T-helper 1 cell treated with Interleukin-12 subunit alpha and Interleukin-12 subunit beta and Interleukin-4 antibody, amounts not matched to agents 30 μg/mL and 1 μg/mL, for 36 hours (primary cell): Measurements from ENCODE around the gene ANKFN1.

Experiments used
- H3K27ac Mint-ChIP-seq: one replicate; pipeline ENCODE4 v1.8.0; 2021; ENCODE audit warnings: mild to moderate bottlenecking, mixed read lengths
- H3K27me3 Mint-ChIP-seq: one replicate; pipeline ENCODE4 v1.8.0; 2021; ENCODE audit warnings: low read depth, mixed read lengths
- H3K36me3 Mint-ChIP-seq: one replicate; pipeline ENCODE4 v1.8.0; 2021; ENCODE audit warnings: low read depth, mixed read lengths
- H3K4me1 Mint-ChIP-seq: one replicate; pipeline ENCODE4 v1.8.0; 2021; ENCODE audit warnings: low read depth, mixed read lengths
- H3K4me3 Mint-ChIP-seq: one replicate; pipeline ENCODE4 v1.8.0; 2021; ENCODE audit warnings: mild to moderate bottlenecking, moderate library complexity, mixed read lengths
- H3K9me3 Mint-ChIP-seq: one replicate; pipeline ENCODE4 v1.8.0; 2021; ENCODE audit warnings: mixed read lengths

ANKFN1 gene

DNA sequence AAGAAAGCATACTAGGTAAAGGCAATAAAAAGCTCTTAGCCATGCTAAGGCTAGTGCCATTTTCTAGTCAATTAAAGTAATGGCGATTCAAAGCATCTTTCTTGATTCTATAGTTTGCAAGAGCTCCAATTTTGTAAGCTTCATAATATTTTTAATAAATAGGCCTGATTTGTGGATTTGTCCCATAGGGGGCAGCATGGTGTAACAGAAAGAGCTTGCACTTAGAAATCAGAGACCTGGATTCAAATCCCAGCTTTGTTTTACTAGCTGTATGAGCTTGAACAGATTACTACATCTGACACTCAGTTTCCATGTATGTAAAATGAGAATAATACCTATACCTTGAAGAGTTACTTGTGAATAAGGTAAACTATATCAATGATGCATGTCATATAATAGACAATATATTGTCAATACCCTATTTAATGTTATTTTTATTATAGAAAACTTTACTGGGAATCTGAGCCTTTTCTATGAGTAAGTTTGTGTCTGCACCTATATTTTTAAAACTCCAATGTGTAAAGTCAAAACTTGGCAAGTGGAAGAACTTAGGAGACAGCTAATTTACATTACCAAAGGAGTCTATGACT lies 346.6 kb downstream of the ANKFN1 start:
- Mint-ChIP-seq H3K27me3 (peaks cover 14% of the 10 kb centered on the region), H3K4me1 (no peaks in the 10 kb centered on the region), H3K4me3 (no peak overlapping the region), H3K27ac (no peak overlapping the region), H3K36me3 (no peaks in the 10 kb centered on the region), H3K9me3 (no peaks in the 10 kb centered on the region)

DNA sequence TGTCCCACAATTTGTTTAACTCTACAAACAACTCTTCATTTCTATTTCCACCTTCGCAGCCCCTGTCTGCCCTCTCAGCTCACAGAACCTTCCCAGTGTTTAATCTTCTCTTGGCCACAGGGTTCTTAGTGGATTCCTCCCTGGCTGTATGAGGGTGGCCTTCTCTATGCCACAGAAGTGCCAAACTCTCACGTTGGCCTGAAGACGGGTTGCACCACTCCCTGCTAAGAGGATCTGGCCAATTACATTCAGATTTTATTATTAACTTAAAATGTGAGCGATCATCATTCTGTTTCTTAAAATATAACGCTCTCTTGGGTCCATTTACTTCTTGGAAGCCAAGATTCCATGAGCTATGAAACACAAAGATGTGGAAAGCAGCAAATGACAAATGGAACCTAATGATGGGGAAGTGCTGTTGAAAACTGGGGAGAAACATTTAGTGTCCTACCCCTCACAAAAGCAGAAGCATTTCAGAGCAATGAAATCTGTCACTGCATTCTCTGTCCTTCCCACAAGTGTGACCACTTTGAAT lies 348.9 kb downstream of the ANKFN1 start:
- no peaks in the 10 kb centered on the region for H3K9me3 Mint-ChIP-seq
- no peaks in the 10 kb centered on the region for H3K4me1 Mint-ChIP-seq
- H3K27me3 Mint-ChIP-seq: peaks cover 12% of the 10 kb centered on the region
- no peak overlapping the region for H3K4me3 Mint-ChIP-seq
- no peaks in the 10 kb centered on the region for H3K36me3 Mint-ChIP-seq
- H3K27ac Mint-ChIP-seq: no peak overlapping the region

GRCh38 chr17:56505154-56505756 lies 352.0 kb downstream of the ANKFN1 start:
- no peaks in the 10 kb centered on the region for H3K4me1 Mint-ChIP-seq
- H3K9me3 Mint-ChIP-seq: no peaks in the 10 kb centered on the region
- no peak overlapping the region for H3K4me3 Mint-ChIP-seq
- peaks cover 19% of the 10 kb centered on the region for H3K27me3 Mint-ChIP-seq
- no peak overlapping the region for H3K27ac Mint-ChIP-seq
- H3K36me3 Mint-ChIP-seq: no peaks in the 10 kb centered on the region

DNA sequence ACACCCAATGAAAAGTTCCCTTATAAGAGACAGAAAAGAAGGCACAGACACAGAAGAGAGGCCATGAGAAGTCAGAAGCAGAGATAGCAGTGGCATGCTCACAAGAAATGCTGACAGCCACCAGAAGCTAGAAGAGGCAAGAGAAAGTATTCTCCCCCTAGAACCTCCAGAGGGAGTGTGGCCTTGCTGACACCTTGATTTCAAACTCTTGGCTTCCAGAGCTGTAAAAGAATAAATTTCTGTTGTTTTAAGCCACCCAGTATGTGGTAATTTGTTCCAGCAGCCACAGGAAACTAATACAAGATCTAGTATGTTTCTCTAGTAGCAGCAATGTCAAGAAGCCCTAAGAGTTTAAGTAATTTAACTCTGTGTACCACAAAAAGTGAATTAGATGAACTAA lies 353.1 kb downstream of the ANKFN1 start:
- Mint-ChIP-seq H3K36me3 (no peaks in the 10 kb centered on the region), H3K9me3 (no peaks in the 10 kb centered on the region), H3K4me3 (no peak overlapping the region), H3K4me1 (no peaks in the 10 kb centered on the region), H3K27me3 (peaks cover 16% of the 10 kb centered on the region), H3K27ac (no peak overlapping the region)

DNA sequence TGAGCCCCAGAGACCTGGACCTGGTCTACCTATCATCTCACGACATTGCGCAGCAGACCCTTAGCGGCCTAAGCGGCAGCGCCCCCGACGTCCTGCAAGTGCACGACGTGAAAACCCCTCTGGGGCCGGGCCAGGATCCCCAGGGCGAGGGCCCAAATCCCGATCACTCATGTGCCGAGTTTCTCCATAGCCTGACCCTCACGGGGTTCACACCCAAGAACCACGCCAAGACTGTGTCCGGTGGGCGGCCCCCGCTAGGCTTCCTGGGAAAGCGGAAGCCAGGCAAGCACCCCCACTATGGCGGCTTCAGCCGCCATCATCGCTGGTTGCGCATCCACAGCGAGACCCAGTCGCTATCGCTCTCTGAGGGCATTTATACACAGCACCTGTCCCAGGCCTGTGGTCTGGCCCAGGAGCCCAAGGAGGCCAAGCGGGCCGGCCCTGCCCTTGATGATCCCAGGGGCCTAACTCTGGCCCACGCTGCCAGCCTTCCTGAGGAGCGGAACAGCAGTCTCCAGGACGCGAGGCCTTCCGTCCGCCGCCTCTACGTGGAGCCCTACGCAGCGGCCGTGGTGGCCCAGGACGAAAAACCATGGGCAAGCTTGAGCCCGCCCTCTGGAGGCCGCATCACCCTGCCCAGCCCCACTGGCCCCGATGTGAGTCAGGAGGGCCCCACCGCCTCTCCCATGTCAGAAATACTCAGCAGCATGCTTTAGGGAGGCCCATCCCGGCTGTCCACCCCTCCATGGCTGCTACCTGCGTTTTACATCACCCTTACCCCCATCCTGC lies 357.5 kb downstream of the ANKFN1 start:
- Mint-ChIP-seq H3K27me3 (peaks cover 16% of the 10 kb centered on the region), H3K9me3 (no peaks in the 10 kb centered on the region)

GRCh38 chr17:56514264-56514663 lies 361.0 kb downstream of the ANKFN1 start:
- Mint-ChIP-seq H3K27me3 (no peaks in the 10 kb centered on the region), H3K9me3 (no peaks in the 10 kb centered on the region), H3K4me1 (no peaks in the 10 kb centered on the region), H3K4me3 (no peak overlapping the region), H3K27ac (no peak overlapping the region), H3K36me3 (no peaks in the 10 kb centered on the region)

More for the DNA sequence above, 357.5 kb downstream of the ANKFN1 start:
- Mint-ChIP-seq H3K36me3 (no peaks in the 10 kb centered on the region), H3K4me3 (no peak overlapping the region), H3K4me1 (no peaks in the 10 kb centered on the region), H3K27ac (no peak overlapping the region)

- Mint-ChIP-seq H3K9me3 (no peaks in the 10 kb centered on the region), H3K27me3 (no peaks in the 10 kb centered on the region), H3K36me3 (no peaks in the 10 kb centered on the region), H3K4me1 (no peaks in the 10 kb centered on the region), H3K4me3 (no peak overlapping the region), H3K27ac (no peak overlapping the region)
Observed at GRCh38 chr17:56514899-56515298, 361.6 kb downstream of the ANKFN1 start.

DNA sequence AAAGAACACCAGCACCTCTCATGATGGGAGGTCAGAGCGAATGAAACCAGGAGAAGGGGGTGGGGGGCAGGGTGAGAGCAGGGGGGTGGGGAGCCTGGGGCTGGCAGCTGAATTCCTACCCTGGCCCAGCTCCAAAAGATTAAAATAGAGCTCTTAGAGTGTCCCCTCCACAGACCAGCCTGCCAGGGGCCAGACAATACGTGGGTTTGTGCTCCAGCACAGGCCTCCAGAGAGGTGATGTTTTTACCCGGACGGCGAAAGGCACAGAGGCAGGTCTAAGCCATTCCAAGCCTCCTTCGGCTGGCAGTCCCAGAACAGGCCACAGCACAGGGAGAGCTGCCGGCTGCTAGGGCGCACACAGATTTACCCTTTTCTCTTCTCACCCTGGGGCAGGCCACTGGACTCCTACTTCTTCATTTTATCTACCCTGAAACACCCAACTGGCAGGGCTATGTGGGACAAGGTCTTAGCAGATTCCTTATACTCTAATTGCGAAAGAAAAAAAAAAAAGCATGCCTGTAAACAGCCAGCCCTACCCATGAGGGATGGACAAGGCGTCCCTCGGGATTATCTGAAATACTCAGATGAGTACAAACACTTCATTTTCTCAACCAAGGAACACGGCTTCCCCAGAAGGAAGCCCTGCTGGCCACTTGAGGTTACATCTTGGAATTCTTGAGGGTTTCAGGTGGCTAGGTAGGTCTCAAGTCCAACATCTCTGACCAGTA lies 368.3 kb downstream of the ANKFN1 start:
- Mint-ChIP-seq H3K4me3 (no peak overlapping the region), H3K36me3 (no peaks in the 10 kb centered on the region), H3K27me3 (peaks cover 6% of the 10 kb centered on the region), H3K4me1 (no peaks in the 10 kb centered on the region), H3K9me3 (no peaks in the 10 kb centered on the region), H3K27ac (no peak overlapping the region)

- Mint-ChIP-seq H3K36me3 (no peaks in the 10 kb centered on the region), H3K4me3 (no peak overlapping the region), H3K27me3 (peaks cover 6% of the 10 kb centered on the region), H3K27ac (no peak overlapping the region), H3K9me3 (no peaks in the 10 kb centered on the region), H3K4me1 (no peaks in the 10 kb centered on the region)
Observed at GRCh38 chr17:56523042-56523441, 369.8 kb downstream of the ANKFN1 start.

DNA sequence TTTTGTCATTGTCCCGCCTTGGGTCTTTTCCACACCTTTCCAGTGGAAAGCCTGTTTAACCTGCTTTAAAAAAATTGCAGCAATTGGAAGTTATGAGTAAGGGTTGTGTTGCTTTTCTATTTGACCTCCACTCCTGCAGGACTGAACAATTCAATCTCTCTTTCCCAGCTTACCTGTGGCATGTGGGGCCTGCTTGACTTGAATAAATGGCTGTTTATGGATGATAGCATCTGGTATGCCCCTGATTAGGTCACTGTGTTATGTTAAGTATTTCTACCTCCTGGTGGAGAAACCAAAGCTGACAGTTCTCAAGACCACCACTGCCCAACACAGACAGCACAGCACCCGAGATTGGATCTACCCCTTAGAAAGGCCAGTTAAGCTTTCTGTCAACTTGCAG lies 375.4 kb downstream of the ANKFN1 start:
- no peak overlapping the region for H3K27ac Mint-ChIP-seq
- H3K27me3 Mint-ChIP-seq: peaks cover 2% of the 10 kb centered on the region
- no peaks in the 10 kb centered on the region for H3K9me3 Mint-ChIP-seq
- H3K4me1 Mint-ChIP-seq: no peaks in the 10 kb centered on the region
- H3K36me3 Mint-ChIP-seq: no peaks in the 10 kb centered on the region
- H3K4me3 Mint-ChIP-seq: no peak overlapping the region

DNA sequence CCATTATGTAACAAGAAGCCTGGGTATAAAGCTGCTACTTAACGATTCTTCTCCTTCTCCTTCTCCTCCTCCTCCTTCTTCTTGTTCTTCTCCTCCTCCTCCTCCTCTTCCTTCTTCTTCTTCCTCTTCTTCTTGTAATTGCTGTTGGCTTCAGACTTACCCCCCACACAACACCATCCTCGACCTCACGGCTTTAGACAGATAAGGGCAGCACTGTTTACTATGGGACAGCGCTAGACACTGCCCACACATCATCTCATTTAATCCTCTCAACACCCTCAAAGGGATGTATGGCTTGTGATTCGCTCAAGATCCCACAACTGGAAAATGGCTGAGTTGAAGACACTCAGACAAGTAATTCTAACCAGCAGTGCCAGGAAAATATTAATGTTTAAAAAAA lies 379.7 kb downstream of the ANKFN1 start:
- Mint-ChIP-seq H3K4me1 (no peaks in the 10 kb centered on the region), H3K36me3 (no peaks in the 10 kb centered on the region), H3K9me3 (no peaks in the 10 kb centered on the region), H3K27me3 (no peaks in the 10 kb centered on the region), H3K4me3 (no peak overlapping the region), H3K27ac (no peak overlapping the region)

DNA sequence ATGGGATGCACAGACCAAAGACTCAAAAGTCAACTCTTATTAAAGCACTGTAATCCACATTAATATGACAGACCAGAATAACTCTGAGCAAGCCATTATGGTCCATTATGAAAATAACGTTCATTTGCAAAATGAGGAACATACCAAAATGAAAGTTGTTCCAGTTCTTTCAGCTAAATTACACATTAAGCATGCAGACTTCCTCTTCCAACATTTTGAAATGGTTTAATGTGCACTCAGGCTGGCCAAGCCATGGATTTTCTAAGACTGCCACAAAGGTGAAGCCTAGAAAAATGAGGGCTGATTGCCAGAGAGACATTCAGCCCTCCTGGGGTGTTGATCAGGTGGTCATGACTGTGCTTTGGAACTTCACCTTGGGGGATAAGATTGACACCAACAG lies 383.5 kb downstream of the ANKFN1 start:
- H3K4me3 Mint-ChIP-seq: no peak overlapping the region
- no peak overlapping the region for H3K27ac Mint-ChIP-seq
- H3K36me3 Mint-ChIP-seq: no peaks in the 10 kb centered on the region
- no peaks in the 10 kb centered on the region for H3K9me3 Mint-ChIP-seq
- no peaks in the 10 kb centered on the region for H3K4me1 Mint-ChIP-seq
- no peaks in the 10 kb centered on the region for H3K27me3 Mint-ChIP-seq

DNA sequence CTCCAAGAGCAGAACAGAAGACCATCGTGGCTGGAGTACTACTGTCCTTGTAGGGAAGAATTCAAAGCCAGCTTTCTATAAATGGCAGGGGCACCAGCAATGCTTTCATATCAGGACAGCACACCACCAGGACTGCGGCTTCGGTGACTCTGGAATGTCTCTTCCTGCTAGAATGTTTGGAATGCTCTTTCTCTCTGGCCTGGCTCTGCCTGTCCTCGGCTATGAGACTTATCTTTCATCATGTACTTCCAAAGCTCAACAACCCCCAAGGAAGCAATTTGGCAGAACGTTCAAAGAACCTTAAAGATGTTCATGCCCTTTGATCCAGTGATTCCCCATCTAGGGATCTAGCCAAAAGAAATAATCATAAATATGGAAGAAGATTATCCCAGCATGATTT lies 387.6 kb downstream of the ANKFN1 start:
- H3K27ac Mint-ChIP-seq: no peak overlapping the region
- no peaks in the 10 kb centered on the region for H3K36me3 Mint-ChIP-seq
- no peak overlapping the region for H3K4me3 Mint-ChIP-seq
- no peaks in the 10 kb centered on the region for H3K27me3 Mint-ChIP-seq
- no peaks in the 10 kb centered on the region for H3K4me1 Mint-ChIP-seq
- H3K9me3 Mint-ChIP-seq: no peaks in the 10 kb centered on the region

DNA sequence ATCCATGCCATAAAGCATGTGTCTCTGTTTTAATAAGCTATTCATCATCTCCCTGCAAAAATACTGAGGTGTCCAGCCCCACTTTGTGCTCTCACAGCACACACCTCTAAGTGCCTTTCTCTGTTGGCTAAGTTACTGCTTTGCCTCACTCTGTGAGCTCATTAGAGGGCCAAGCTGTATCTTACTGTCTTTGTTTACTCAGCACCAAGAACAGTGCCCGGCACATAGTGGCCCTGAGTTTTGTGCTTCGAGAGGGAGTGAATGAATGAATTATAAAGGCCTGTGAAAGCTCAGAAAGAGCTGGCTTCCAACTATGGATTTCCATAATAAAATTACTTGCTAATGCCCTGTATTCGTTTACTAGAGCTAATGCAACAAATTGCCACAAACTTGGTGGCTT lies 390.0 kb downstream of the ANKFN1 start:
- Mint-ChIP-seq H3K36me3 (no peaks in the 10 kb centered on the region), H3K4me1 (no peaks in the 10 kb centered on the region), H3K27ac (no peak overlapping the region), H3K27me3 (no peaks in the 10 kb centered on the region), H3K9me3 (peaks cover 3% of the 10 kb centered on the region), H3K4me3 (no peak overlapping the region)
